HepG2 (cell line): ENCODE data around the gene STARD13.

Source experiments
- IRF1 ChIP-seq: sonication (generic); formaldehyde crosslinking; IDR thresholded peaks from 2 replicates; pipeline ENCODE4 v1.4.0; 2020; ENCODE audit warnings: low read depth, mild to moderate bottlenecking, missing genetic modification reagents
- RAD21 ChIP-seq: fragments of 450-650 bp; formaldehyde crosslinking; IDR thresholded peaks from 2 replicates; pipeline ENCODE4 v1.5.0; 2020; ENCODE audit warnings: mild to moderate bottlenecking
- TF ChIP-seq, protein P1 (sequence below): fragments of 450-650 bp; IDR thresholded peaks from 2 replicates; pipeline ENCODE4 v1.6.1; 2016

- no peak for TF ChIP-seq IRF1 (CRISPR knock-in tag)
- TF ChIP-seq, protein P1, sequence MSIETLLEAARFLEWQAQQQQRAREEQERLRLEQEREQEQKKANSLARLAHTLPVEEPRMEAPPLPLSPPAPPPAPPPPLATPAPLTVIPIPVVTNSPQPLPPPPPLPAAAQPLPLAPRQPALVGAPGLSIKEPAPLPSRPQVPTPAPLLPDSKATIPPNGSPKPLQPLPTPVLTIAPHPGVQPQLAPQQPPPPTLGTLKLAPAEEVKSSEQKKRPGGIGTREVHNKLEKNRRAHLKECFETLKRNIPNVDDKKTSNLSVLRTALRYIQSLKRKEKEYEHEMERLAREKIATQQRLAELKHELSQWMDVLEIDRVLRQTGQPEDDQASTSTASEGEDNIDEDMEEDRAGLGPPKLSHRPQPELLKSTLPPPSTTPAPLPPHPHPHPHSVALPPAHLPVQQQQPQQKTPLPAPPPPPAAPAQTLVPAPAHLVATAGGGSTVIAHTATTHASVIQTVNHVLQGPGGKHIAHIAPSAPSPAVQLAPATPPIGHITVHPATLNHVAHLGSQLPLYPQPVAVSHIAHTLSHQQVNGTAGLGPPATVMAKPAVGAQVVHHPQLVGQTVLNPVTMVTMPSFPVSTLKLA, result no peak
- no peak for TF ChIP-seq RAD21 (CRISPR knock-in tag)
Measured at GRCh38 chr13:33249066-33249465, 36.5 kb downstream of the STARD13 start.
